GOT3 (cell line): ENCODE results near the gene RAMP3.

Source experiments
- DNase-seq: peaks from one replicate; lab custom pipeline; 2025; ENCODE audit warnings: mixed read lengths; lab: John Stamatoyannopoulos, UW

Gene RAMP3

DNA sequence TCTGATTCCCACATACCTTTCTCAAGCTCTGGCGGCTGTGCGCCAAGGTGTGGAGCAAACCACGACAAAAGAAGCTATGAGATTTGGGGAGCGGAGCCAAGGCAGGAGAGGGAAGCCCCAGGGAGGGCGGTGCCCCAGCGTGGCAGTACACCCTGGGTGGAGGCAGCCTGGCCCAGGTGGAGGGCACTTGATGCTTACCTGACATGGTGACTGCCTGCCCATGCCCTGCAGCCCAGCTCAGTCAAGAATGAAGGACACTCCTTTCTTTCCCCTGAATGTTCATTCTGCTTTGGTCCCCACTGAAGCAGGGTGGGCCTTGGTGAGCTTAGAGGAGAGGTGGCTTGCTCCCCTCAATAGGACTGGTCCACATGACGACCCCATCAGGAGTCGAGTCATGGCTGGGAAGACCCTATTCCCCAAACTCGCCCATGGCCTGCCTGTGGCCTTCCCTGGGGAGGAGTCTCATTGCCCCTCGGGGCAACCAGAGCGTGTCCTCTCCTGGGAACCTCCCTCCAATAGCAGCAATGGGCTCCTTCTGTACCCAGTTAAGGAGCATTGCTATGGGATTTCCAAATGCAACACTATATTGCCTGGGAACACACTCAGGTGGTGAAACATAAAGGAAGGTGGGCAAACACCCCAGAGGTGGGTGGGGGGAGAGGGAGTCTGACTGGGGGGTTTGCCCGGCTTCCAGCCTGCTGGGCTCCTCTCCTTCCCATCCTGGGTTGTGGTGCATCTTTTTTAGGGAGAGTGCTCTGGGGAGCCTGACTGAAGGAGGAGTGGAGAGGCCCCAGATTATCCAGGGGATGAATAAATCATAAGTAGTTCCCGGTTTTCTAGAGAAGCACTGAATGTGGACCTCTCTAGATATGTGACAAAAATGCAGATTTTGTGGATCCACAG is 22.7 kb downstream of the RAMP3 start:
- no peak for DNase-seq

- no peak for DNase-seq
These were observed 23.8 kb downstream of the RAMP3 start for GRCh38 chr7:45181286-45181960.

DNA sequence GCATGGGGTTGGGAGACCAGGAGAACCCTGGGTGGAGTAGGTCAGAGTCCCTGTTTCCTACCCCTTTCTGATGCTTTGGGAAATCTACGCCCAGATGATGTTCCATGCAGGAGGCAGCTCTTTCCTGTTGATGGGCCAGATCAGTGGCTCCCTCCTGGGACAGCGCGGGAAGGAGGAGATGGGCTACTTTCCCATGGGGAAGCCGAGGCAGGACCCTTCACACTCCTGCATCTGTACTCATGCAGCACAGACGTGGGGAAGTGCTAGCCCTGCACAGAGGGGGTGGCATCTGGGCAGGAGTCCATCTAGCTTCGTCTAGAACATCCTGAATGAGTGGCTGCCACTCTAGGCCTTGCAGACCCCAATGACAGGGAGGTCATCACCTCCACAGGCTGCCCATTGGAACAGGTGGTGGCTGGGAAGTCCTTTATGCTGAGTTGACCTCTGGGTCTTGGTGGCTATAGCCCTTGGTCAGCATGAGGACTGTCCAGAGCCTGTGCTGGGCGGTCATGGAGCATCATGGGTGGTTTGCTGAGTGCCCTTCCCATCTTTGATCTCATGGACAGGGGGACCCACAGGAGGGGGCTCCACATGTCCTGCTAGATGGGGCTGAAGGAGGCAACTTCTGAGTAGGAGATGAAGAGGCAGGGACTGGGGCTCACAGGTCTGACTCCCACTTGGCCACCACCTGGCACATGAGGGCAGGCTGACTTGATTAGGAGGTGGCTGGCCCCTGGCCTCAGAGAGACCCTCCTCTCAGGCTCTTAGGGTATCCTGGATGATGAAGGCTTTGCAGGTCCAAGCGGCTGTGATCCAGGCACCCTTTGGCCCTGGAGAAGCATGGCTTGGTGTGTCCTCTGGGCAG is 24.6 kb downstream of the RAMP3 start:
- no peak for DNase-seq

DNA sequence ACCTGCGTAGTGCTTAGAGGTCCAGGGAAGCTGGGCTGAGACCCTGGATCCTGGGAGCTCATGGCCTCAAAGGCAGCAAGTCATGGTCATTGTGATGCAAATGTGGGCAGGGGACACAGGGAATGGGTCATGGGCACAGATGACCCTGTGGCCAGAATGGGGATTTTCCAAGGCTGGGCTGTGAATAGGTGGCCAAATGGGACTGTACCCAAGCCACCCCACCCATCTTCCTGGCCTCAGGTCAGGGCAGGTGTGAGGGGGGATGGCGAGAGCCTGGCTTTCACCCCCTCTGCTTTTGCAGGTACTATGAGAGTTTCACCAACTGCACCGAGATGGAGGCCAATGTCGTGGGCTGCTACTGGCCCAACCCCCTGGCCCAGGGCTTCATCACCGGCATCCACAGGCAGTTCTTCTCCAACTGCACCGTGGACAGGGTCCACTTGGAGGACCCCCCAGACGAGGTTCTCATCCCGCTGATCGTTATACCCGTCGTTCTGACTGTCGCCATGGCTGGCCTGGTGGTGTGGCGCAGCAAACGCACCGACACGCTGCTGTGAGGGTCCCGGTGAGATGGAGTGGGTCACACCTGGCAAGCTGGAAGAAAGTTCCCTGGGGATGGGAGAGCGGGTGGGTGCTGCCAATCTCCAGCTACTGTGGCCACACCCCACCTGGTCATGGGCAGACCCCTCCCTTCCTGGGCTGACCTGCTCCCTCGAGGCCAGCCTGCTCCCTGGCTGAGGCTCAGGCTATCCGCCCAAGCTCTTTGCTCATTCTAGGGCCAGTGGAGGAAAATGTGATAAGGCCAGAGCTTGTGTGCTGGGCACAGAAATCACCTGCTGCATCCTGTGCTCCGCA is 25.5 kb downstream of the RAMP3 start:
- no peak for DNase-seq

GRCh38 chr7:45183711-45184210 is 26.2 kb downstream of the RAMP3 start:
- no peak for DNase-seq

GRCh38 chr7:45184326-45185027 is 26.9 kb downstream of the RAMP3 start:
- no peak for DNase-seq

DNA sequence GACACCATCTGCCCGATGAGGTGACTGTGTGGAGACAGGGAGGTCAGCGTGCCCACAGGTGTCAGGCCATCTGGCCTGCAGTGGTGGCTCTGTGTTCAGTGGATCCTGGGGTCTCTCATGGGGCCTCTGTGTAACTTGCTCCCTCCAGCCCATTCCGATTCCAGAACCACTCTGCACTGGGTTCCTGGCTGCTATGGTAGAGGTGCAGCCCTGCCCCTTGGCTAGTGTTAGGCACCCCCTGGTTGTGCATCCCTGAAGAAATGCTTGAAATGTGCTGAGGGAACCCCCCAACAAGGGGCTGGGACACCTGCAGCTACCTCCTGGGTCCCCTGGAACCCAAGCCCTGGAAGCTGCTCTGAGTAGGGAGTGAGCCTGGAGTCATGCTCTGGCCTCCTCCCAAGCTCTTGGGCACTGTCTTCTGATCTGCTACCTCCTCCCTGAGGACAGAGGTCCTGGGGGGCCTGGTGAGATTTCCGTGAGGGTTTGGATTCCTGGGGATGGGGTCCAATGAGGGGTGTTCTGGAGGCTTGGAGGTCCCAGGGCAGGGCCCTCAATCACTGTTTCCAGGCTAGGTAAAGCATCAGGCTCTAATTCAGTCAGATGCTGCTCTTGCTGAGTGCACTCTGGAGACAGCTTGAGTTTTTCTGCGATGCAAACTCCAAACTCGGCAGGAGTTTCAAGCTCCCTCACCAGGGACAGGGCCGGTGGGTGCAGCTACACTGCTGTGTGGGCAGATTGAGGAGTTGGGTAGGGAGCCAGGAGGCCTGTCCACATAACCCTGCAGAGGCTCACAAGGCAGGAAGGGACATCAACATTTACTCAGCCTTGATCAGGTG is 27.7 kb downstream of the RAMP3 start:
- no peak for DNase-seq

DNA sequence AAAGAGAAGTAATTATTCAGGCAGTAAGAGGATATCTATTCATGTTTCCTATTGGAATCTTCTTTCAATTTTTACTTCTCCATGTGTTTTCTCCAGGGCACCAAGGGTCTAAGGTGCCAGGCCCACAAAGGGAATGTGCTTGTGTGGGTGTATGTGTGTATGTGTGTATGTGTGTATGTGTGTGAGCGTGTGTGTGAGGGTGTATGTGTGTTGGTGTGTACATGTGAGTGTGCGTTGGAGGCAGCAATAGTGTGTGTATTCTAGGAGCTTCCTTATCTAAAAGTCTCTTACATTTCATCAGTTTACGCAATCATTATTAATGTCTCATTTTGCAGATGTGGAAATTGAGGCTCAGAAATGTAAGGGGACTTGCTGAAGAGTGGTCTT is 28.3 kb downstream of the RAMP3 start:
- no peak for DNase-seq

DNA sequence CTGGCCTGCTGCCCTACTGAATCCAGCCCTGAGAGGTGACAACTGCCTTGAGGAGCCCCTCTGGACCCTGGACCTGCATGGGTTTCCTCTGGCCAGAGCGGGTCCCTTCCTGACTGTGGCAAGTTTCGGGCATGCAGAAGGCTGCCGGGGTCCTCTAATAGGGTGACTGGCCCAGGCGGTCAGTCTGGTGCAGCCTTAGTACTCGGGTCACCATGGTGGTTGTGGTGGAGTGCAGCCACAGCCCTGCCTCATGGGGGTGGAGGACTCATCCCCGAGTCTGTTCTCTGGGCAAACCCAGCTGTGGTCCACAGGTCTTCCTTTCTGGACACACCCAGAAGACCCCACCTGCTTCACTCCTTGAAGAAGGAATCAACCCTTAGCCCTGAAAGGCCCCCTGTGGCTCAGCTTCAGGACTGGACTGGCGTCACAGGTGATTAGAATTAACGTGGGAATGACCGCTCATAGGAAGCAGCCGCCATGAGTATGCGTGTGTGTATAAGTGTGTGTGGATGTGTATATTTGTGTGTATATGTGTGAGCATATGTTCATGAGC is 28.7 kb downstream of the RAMP3 start:
- no peak for DNase-seq

DNA sequence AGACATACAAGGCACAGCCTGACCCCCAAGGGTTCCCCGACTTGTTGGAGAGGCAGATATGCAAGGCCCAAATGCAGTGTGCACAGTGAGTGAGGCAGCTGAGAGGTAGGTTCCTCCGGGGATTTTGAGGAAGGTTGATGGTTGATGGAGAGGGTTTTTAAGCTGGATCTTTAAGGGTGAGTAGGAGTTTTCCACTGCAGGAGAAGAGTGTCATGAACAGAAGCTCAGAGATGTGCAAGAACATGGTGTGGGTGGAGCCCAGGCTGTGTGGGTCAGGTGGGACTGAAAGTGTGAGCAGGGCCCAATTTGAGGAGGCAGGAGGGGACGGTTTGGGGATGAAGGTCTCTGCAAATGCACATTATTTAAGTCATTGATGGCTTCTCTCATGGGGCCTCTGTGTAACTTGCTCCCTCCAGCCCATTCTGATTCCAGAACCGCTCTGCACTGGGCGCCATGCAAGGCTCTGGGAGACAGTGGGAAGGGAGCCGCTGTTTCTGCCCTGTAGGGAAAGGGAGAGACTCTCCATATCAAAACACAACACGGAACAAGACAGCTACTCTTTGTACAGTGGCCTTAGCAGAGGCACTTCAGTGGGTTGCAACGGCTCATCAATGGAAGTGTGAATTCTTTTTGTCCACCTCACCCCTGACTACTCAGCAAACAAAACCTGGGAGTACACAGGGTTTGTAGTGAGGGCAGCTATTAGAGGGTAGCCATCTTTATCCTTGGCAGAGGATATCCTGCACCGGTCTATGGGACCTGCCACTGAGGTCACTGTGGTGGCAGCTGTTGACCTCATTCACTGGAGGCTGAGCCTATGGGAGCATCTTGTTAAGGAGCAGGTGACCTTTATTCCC is 29.7 kb downstream of the RAMP3 start:
- DNase-seq: no peak

DNA sequence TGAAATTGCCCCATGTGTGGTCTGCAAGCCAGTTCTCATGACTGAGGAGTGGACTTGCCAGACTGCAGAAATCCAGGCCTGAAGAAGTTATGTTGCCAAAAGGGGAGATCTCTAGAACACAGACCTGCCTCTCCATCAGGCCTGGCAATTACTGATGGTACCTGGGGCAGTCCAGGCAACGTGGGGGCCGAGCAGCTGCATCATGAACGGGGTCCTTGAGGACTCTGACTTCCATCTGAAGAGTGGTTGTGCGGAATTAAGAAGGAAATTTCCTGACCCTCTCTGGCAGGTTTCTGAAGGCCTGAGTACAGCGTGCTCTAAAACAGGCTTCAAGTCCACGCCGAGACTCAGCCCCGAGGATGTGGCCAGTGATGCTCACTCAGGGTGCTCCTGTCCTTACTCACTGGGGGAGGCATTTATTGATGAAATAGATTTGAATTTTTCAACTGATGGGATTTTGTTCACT is 30.4 kb downstream of the RAMP3 start:
- no peak for DNase-seq

DNA sequence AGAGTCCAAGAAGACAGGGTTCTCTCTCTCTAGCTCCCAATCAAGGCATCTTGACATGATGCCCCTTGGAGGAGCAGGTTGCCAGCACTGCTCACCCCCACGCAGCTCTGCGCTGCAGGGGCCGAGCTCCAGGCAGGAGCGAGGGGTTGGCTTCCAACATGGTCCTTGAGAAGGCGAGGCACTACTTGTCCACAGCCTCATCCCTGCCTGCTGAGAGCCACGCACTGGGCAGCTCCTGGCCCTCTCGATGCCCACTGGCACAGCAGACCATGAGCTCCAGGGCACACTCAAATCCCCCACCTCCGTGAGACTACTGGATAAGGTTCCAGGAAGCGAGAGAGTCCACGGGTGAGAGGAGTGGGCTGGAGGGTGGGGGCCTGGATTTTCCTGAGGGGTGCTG is 31.1 kb downstream of the RAMP3 start:
- no peak for DNase-seq

DNA sequence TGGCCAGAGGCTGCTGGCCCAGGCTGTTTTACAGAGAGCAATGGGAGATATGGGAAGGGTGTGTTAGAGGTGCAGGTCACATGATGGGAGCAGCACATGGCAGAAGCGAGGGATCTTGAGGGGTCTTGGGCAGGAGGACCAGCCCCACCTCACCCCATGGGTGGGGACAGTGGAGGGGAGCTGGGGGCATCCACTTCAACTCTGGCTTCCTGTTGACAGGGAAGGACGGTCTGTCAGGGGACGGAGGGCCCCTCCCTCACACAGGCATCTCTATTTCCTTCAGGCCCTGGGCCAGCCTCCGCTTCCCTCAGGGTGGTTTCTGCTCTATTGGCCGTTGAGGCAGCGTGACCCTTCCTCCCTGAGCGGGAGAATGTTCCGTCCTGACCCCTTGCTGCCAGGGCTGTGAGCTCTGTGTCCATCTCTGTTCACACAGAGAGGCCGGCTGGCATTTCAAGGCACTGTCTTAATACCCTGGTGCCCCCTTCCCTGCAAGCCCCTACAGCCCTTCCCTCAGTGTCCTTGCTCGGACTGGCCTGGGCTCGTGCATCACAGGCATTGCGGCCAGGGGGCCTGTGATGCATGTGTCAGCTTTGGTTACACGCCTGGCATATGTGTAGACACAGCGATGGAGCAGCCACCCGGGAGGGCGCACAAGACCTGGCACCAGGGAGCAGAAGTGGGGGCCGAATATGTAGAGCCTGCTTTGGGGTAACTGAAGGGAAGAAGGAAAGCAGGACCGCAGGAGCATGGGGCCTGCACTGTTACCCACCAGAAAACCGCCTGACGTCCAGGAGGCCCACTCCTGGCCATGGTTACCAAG is 31.8 kb downstream of the RAMP3 start:
- DNase-seq: no peak

DNA sequence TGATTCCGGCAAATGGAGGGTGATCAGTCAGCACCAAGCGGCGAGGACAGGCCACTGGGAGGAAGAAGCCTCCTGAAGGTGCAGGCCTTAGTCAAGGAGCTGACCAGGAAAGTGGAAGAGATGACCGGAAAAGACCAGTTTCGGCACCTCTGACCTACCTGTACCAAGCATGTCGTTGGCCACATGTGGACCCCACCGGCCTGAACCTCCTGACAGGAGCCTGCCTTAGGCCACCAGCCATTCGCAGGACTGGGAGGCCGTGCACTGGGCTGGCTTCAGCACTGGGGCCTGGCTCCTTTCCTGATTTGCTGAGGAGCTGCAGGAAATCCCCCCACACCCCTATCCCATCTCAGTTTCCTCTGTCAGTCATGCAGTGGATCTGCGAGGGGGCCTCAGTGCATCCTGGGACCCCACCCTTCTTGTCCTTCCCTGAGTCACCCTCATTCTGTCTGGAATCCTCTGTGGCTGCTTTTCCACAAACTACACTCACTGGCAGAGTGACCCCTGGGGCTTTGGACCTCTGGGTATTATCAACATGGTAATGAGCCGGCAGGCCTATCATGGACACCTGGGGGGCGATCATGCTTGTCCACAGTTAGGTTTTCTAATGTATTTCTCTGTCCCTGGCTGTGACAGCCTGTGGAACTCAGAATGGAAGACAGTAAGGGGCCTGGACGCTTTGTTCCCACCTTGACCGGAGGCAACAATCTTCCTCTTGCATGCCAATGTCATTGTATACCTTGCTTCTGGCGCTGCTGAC is 33.0 kb downstream of the RAMP3 start:
- no peak for DNase-seq

DNA sequence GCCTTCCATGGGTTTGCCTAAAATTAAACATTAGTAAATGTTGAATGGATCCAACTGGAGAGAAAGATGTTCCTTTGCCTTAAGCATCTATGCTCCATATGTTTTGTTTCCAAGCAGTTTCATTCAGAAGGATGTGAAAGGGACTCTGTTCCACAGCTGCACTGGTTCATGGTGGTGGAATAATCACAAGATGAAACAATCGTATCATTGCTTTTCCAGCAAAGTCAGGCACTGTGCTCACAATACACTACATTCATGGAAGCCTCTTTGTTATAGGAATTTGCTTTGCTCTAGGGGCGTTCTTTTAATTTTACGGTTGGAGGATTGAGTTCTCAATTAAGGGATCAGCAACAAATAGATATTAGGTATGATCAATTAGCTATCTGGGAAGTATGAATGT is 33.8 kb downstream of the RAMP3 start:
- DNase-seq: no peak

- no peak for DNase-seq
These were observed 35.0 kb downstream of the RAMP3 start for GRCh38 chr7:45192621-45193041.

GRCh38 chr7:45193828-45194227 is 36.2 kb downstream of the RAMP3 start:
- DNase-seq: no peak
